AG09319 (cell line): Measurements from ENCODE around the gene TTC7B.

ENCODE experiments used
- DNase-seq: peaks from one replicate; pipeline ENCODE4 v3.0.0-alpha.2; 2010; ENCODE audit warnings: low read depth; ENCODE audit errors: extremely low read depth
- CTCF ChIP-seq: IDR thresholded peaks from 2 replicates; pipeline ENCODE4 v1.5.1; 2011; ENCODE audit warnings: low read depth, mild to moderate bottlenecking, inconsistent platforms, low read length, moderate library complexity

TTC7B gene

GRCh38 chr14:90743826-90744225 is 72.4 kb downstream of the TTC7B start:
- TF ChIP-seq CTCF: no peak

GRCh38 chr14:90743425-90743824 is 72.8 kb downstream of the TTC7B start:
- TF ChIP-seq CTCF: no peak

More at GRCh38 chr14:90743826-90744225, 72.4 kb downstream of the TTC7B start:
- no peak for DNase-seq

GRCh38 chr14:90742729-90743128 is 73.5 kb downstream of the TTC7B start:
- DNase-seq: no peak
- no peak for TF ChIP-seq CTCF

More at GRCh38 chr14:90743425-90743824, 72.8 kb downstream of the TTC7B start:
- DNase-seq: no peak

- DNase-seq: no peak
- TF ChIP-seq CTCF: no peak
These were observed 74.0 kb downstream of the TTC7B start for GRCh38 chr14:90742252-90742651.

- TF ChIP-seq CTCF: no peak
- no peak for DNase-seq
These were observed 74.6 kb downstream of the TTC7B start for GRCh38 chr14:90741682-90741946.

- DNase-seq: no peak
- no peak for TF ChIP-seq CTCF
These were observed 75.1 kb downstream of the TTC7B start for GRCh38 chr14:90740946-90741681.

- TF ChIP-seq CTCF: no peak
- no peak for DNase-seq
These were observed 76.1 kb downstream of the TTC7B start for GRCh38 chr14:90740081-90740480.
